GM08714 (cell line): Measurements from ENCODE around the gene PDE7B.
"Not testable (repeated sequence)": the region's sequence is repeated elsewhere in the genome, so short reads cannot be mapped to it uniquely, and the experiment has no call there.

Experiments used
- H3K4me3 ChIP-seq: fragments of 200-500 bp; sonication (Bioruptor generic); 2 replicates; pipeline ENCODE4 v1.5.1; 2014; ENCODE audit warnings: mild to moderate bottlenecking, low read length, inconsistent platforms
- ZNF274 ChIP-seq: IDR thresholded peaks from 2 replicates; pipeline ENCODE4 v1.6.1; 2012; ENCODE audit warnings: mild to moderate bottlenecking, low read depth, low read length

Gene PDE7B

GRCh38 chr6:135831016-135831415, 20.5 kb upstream of the PDE7B start:
- TF ChIP-seq ZNF274, result no peak
- no peak overlapping the region for H3K4me3 ChIP-seq

- H3K4me3 ChIP-seq, result no peak overlapping the region
- no peak for TF ChIP-seq ZNF274
Observed at GRCh38 chr6:135832166-135832565, 19.3 kb upstream of the PDE7B start.

DNA sequence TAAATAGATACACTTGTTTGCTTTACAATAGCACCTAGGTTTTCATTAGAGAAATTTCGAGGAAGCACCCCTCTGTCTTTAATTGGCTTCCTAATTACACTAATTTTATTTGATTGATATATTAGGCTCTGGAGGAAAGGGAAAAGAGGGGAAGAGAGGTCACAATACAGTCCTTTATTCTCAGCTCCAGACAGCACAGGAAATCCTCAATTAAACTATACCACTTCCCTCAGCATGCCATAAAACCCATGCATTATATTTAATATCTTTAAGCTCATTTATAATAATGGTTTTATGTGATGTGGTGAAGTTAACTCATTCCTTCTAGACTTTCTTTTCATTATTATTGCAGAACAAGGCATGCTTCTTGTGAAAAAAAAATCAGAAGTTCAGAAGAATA, 17.7 kb upstream of the PDE7B start:
- H3K4me3 ChIP-seq, result no peak overlapping the region
- TF ChIP-seq ZNF274, result no peak

- H3K4me3 ChIP-seq, result no peak overlapping the region
- TF ChIP-seq ZNF274, result no peak
Observed at GRCh38 chr6:135837735-135838449, 13.6 kb upstream of the PDE7B start.

- TF ChIP-seq ZNF274, result no peak
- H3K4me3 ChIP-seq, result no peak overlapping the region
Observed at GRCh38 chr6:135839121-135839520, 12.4 kb upstream of the PDE7B start.

GRCh38 chr6:135842618-135843392, 8.7 kb upstream of the PDE7B start:
- H3K4me3 ChIP-seq, result no peak overlapping the region
- TF ChIP-seq ZNF274, result no peak

- H3K4me3 ChIP-seq, result no peak overlapping the region
- TF ChIP-seq ZNF274, result no peak
Observed at GRCh38 chr6:135850882-135851281, 619 bp upstream of the PDE7B start.

- TF ChIP-seq ZNF274, result no peak
- H3K4me3 ChIP-seq, result no peak overlapping the region
Observed at GRCh38 chr6:135852746-135853145, 1.2 kb downstream of the PDE7B start.

- H3K4me3 ChIP-seq, result no peak overlapping the region
- no peak for TF ChIP-seq ZNF274
Observed at GRCh38 chr6:135853227-135853626, 1.7 kb downstream of the PDE7B start.

DNA sequence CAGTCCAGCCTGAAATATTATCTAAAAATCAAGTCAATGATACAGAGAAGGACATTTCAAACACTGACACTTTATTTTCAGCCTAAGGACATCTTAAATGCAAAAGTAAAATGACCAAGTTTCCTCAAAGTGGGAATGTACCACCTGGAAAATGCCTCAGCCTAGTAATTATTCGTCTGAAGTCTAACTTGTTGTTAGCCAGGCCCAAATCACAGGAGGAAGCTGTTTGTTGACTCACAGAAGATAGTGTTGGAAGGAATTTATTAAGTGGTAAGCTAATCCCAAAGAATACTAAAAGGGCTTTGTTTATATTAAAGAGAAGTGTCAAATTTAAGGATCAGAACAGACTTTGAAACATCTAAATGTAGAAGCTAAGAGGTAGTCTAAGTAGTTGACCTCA, 2.5 kb downstream of the PDE7B start:
- no peak for TF ChIP-seq ZNF274
- no peak overlapping the region for H3K4me3 ChIP-seq

DNA sequence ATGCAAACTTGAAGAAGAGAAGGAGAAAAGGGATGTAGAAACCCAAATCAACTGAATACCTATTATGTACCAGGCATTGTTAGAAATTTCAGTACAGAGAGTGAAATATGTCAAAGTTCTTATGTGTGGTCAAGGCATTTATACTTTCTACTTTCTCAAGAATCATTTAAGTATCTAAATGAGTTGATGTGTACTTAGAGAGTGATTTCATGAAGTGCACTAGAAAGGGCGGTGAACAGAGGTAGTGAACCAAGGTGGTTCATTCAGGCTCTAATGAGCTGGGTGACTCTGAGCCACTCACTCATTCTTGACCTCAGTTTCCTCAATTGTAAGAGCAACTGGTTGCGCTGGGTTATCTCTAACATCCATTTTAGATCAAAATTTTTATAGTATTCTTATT, 3.3 kb downstream of the PDE7B start:
- no peak overlapping the region for H3K4me3 ChIP-seq
- no peak for TF ChIP-seq ZNF274

DNA sequence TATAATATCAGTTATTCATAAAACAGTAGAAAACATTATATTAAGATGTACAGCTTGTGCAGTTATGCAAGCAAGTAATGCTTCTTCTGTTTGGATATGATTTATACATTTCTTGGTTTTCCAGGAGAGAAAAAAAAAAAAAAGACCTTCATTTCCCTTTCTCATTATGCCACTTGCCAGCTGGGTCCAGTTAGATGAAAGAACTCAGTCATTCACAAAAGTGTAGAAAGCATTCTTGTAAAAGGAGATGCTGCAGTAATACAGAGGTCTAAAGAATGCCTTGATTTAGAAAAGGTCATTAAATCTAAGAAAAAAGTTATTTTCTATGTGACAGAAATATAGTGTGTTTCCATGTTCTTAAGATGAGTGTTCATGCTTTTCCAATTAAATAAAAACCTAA, 7.4 kb downstream of the PDE7B start:
- no peak for TF ChIP-seq ZNF274
- H3K4me3 ChIP-seq, result no peak overlapping the region

- TF ChIP-seq ZNF274, result no peak
- H3K4me3 ChIP-seq, result no peak overlapping the region
Observed at GRCh38 chr6:135860361-135860760, 8.9 kb downstream of the PDE7B start.

GRCh38 chr6:135861189-135861588, 9.7 kb downstream of the PDE7B start:
- no peak for TF ChIP-seq ZNF274
- H3K4me3 ChIP-seq, result no peak overlapping the region

- not testable (repeated sequence) for H3K4me3 ChIP-seq
Observed at GRCh38 chr6:135864929-135865328, 13.4 kb downstream of the PDE7B start.
